PFSK-1 (cell line): ENCODE measurements around the gene CD9.

ENCODE experiments used
- POLR2AphosphoS5 ChIP-seq: IDR thresholded peaks from 2 replicates; pipeline ENCODE4 v1.6.1; 2012; ENCODE audit warnings: low read depth, mild to moderate bottlenecking, control low read depth, low read length, moderate library complexity
- TAF1 ChIP-seq: IDR thresholded peaks from 2 replicates; pipeline ENCODE4 v1.6.1; 2012; ENCODE audit warnings: low read length, control low read depth, borderline replicate concordance; ENCODE audit not compliant: insufficient read depth
- TF ChIP-seq, protein P1 (sequence below), 2 experiments: IDR thresholded peaks; 2 replicates each; pipeline versions ENCODE4 v1.6.1 to v1.8.0; 2011 to 2012; ENCODE audit warnings: low read depth in 2 of 2, low read length in 2 of 2, control low read depth in 1 of 2, inconsistent platforms in 1 of 2, mild to moderate bottlenecking in 1 of 2, moderate library complexity in 1 of 2; ENCODE audit not compliant: insufficient read depth in 1 of 2

DNA sequence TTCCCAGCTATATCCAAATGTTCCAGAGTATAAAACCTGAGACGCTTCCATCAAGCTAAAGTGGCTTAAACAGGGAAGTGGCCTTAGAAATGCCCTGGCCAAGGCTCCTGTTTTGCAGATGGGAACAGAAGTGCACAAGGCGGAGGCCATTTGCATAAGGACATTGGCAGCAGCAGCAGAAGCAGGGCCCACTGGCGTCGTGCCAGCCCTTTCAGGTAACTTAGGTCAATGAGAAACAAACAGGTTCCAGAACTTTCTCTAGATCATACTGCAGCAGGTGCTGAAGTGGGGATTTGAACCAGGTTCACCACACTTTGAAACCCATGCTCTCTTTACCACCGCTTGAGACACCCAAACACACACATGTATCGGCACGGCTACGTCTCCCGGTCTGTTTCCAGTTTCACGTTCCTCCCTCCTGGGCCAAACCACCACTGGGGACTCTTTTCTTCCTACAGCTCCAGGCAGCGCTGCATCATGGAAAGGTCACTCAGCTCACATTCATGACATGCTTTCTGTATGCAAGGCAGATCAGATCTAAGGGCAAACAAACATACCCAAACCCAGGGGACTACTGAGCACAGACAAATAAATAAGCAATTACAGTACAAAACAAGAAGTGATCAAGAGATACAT lies 64.3 kb downstream of the CD9 start:
- TF ChIP-seq, protein P1, sequence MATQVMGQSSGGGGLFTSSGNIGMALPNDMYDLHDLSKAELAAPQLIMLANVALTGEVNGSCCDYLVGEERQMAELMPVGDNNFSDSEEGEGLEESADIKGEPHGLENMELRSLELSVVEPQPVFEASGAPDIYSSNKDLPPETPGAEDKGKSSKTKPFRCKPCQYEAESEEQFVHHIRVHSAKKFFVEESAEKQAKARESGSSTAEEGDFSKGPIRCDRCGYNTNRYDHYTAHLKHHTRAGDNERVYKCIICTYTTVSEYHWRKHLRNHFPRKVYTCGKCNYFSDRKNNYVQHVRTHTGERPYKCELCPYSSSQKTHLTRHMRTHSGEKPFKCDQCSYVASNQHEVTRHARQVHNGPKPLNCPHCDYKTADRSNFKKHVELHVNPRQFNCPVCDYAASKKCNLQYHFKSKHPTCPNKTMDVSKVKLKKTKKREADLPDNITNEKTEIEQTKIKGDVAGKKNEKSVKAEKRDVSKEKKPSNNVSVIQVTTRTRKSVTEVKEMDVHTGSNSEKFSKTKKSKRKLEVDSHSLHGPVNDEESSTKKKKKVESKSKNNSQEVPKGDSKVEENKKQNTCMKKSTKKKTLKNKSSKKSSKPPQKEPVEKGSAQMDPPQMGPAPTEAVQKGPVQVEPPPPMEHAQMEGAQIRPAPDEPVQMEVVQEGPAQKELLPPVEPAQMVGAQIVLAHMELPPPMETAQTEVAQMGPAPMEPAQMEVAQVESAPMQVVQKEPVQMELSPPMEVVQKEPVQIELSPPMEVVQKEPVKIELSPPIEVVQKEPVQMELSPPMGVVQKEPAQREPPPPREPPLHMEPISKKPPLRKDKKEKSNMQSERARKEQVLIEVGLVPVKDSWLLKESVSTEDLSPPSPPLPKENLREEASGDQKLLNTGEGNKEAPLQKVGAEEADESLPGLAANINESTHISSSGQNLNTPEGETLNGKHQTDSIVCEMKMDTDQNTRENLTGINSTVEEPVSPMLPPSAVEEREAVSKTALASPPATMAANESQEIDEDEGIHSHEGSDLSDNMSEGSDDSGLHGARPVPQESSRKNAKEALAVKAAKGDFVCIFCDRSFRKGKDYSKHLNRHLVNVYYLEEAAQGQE (IDR thresholded peaks at IDR 0.05; ENCODE audit: insufficient read depth in 1 of 2, low read depth in 2 of 2, low read length in 2 of 2): no peak
- TF ChIP-seq POLR2AphosphoS5 (no peak), TAF1 (no peak)
